Measurements from ENCODE around the gene ST8SIA3.

DNA sequence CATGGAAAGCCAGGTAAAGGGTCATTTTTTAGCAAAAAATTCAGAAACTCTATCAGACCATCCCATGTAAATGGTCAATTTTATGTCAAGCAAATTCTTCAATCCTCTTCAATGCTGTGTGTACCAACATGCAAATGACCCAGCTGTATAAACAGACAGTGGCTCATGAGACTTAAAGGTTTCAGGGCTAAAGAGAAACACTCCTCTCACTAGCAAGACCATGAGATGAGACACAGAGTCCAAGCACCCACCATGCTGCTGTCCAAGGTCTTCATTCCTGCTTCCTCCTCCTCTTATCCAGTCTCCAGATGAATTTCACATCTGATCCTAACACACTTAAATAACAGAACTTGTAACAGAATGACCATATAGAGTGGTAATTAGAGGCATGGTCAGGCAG, 52.0 kb downstream of the ST8SIA3 start:
- TF ChIP-seq POLR2A (IDR thresholded peaks at IDR 0.05): no peak
- TF ChIP-seq, protein P1, sequence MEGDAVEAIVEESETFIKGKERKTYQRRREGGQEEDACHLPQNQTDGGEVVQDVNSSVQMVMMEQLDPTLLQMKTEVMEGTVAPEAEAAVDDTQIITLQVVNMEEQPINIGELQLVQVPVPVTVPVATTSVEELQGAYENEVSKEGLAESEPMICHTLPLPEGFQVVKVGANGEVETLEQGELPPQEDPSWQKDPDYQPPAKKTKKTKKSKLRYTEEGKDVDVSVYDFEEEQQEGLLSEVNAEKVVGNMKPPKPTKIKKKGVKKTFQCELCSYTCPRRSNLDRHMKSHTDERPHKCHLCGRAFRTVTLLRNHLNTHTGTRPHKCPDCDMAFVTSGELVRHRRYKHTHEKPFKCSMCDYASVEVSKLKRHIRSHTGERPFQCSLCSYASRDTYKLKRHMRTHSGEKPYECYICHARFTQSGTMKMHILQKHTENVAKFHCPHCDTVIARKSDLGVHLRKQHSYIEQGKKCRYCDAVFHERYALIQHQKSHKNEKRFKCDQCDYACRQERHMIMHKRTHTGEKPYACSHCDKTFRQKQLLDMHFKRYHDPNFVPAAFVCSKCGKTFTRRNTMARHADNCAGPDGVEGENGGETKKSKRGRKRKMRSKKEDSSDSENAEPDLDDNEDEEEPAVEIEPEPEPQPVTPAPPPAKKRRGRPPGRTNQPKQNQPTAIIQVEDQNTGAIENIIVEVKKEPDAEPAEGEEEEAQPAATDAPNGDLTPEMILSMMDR (IDR thresholded peaks at IDR 0.05): no peak
